ENCODE data around the gene FEN1. TPM values are rescaled to one million over a fixed set of nuclear protein-coding genes. Genes with fewer than 3 reads are reported as not detected.

Gene FEN1
- total and polyA plus RNA-seq, 2 of the 8 experiments (the other 6 are each of a cell fraction or from before 2014, with no cell fraction given), result 52.6 to 86.1 TPM

GRCh38 chr11:61791737-61792309 is 888 bp upstream of the FEN1 start:
- no peak for DNase-seq (ENCODE audit: low read depth in 1 of 2, low spot score in 2 of 2)
- peaks cover 22 to 47% (median 38%) of the 10 kb centered on the region in 4 experiments; a peak in 7 of 8 replicates for H3K36me3 ChIP-seq (ENCODE audit: control insufficient read depth in 2 of 4, insufficient read depth in 4 of 4, low read length in 3 of 4)
- no peak overlapping the region; the same call in 1 of the 2 replicates for H2BK12ac ChIP-seq (ENCODE audit: low read depth, low read length)
- no peaks in the 10 kb centered on the region; the same call in 1 of the 2 replicates for H3K79me1 ChIP-seq (ENCODE audit: low read depth, low read length)
- H2BK5ac ChIP-seq (ENCODE audit: low read depth, low read length), result peak overlapping the region; percentile 100
- no peaks in the 10 kb centered on the region for H3K27me3 ChIP-seq (replicated peaks in 1 of 4; ENCODE audit: control insufficient read depth in 3 of 4, extremely low read depth in 1 of 4, insufficient read depth in 3 of 4, low read length in 3 of 4)
- H3K56ac ChIP-seq (replicated peaks; ENCODE audit: insufficient read length, low read depth, low read length), result peak overlapping the region; percentile 62
- no peak overlapping the region for H2AK5ac ChIP-seq (ENCODE audit: low read depth, low read length)
- FAIRE-seq, result no peak
- 16% methylated on average over 14 of the region's 14 CpGs; no CpG with 5 or more reads in 1 of the 2 experiments for WGBS, 2 experiments (ENCODE audit: extremely low coverage in 1 of 2, insufficient coverage in 1 of 2, insufficient read length in 1 of 2, insufficient replicate concordance in 2 of 2, low coverage in 1 of 2, low lambda C conversion rate in 2 of 2, missing lambda C conversion rate in 1 of 2)
- no peak overlapping the region for H2BK15ac ChIP-seq (ENCODE audit: low read length)
- peak overlapping the region; percentile 100 for H3K27ac ChIP-seq (ENCODE audit: low read depth, low read length)
- H4K91ac ChIP-seq (replicated peaks; ENCODE audit: insufficient read length, low read length), result no peak overlapping the region
- H3K79me2 ChIP-seq (ENCODE audit: control insufficient read depth in 1 of 2, insufficient read depth in 2 of 2, low read length in 2 of 2), result peaks cover 8 to 48% of the 10 kb centered on the region in 2 experiments
- H3K4me3 ChIP-seq (ENCODE audit: extremely low read depth in 1 of 4, insufficient read depth in 2 of 4, low read depth in 3 of 4, low read length in 4 of 4), result peak overlapping the region; percentile 86 to 99 (median 98)
- H4K5ac ChIP-seq (ENCODE audit: insufficient read length, low read depth, low read length), result peak overlapping the region; percentile 94
- no peak overlapping the region for H3K18ac ChIP-seq (ENCODE audit: extremely low read depth, low read length)
- no peak overlapping the region for H2BK120ac ChIP-seq (replicated peaks; ENCODE audit: low read depth, low read length)
- no peaks in the 10 kb centered on the region for H3K9me3 ChIP-seq (ENCODE audit: insufficient read depth in 2 of 2, low read depth in 1 of 2, low read length in 1 of 2)
- peak overlapping the region; percentile 68 to 93 for H3K4me2 ChIP-seq (ENCODE audit: insufficient read depth in 1 of 2, low read depth in 2 of 2, low read length in 2 of 2)
- H3K14ac ChIP-seq (ENCODE audit: insufficient read length), result no peak overlapping the region
- POLR2A ChIA-PET (ENCODE audit: partially characterized antibody), result interaction anchor here (0.7 to 20.9 kb wide), 21 partner anchors 11 to 333 kb away, joined by 3 to 354 read pairs (median 6); partner anchors contain the start of genes FADS1, FADS2, FTH1 and MYRF
- peaks cover 10 to 11% of the 10 kb centered on the region in 2 experiments for H4K20me1 ChIP-seq (replicated peaks in 1 of 2; ENCODE audit: control insufficient read depth in 1 of 2, insufficient read depth in 2 of 2, low read length in 2 of 2)
- H3K4me1 ChIP-seq (replicated peaks in 1 of 4; ENCODE audit: control insufficient read depth in 3 of 4, insufficient read depth in 4 of 4, low read length in 3 of 4), result peaks cover 0 to 2% (median 0%) of the 10 kb centered on the region in 4 experiments; a peak in 1 of 7 replicates
- H3K9ac ChIP-seq (replicated peaks in 1 of 4; ENCODE audit: extremely low read depth in 1 of 4, low read depth in 3 of 4, low read length in 3 of 4), result peak overlapping the region; percentile 90 to 100 (median 99)
- H2BK20ac ChIP-seq (ENCODE audit: low read length), result no peak overlapping the region
- H3K4ac ChIP-seq (replicated peaks; ENCODE audit: insufficient read length, low read depth, low read length), result peak overlapping the region; percentile 10
- H3K23ac ChIP-seq (ENCODE audit: insufficient read length), result no peak overlapping the region
- H3K23me2 ChIP-seq (ENCODE audit: low read depth, low read length), result peaks cover 2% of the 10 kb centered on the region; the same call in 1 of the 2 replicates
- peak overlapping the region; percentile 0; the same call in 1 of the 2 replicates for H2AFZ ChIP-seq (ENCODE audit: low read length)
- peak overlapping the region; percentile 98; the same call in 1 of the 2 replicates for H4K8ac ChIP-seq (ENCODE audit: extremely low read depth, insufficient read depth, low read length)
- CTCF ChIA-PET (ENCODE audit: partially characterized antibody), result interaction anchor here (1.0 to 10.5 kb wide), 9 partner anchors 11 to 58 kb away, joined by 3 to 168 read pairs (median 8); no protein-coding TSS in a partner anchor
- TF ChIP-seq BACH1 (IDR thresholded peaks at IDR 0.05; ENCODE audit: low read length) (no peak), TCF12 (IDR thresholded peaks at IDR 0.05; ENCODE audit: low read depth, low read length) (no peak), POLR2AphosphoS5 (IDR thresholded peaks at IDR 0.05; ENCODE audit: low read depth, low read length) (peak; percentile 68), JUND (IDR thresholded peaks at IDR 0.05; ENCODE audit: low read length) (0 out of 2 replicates have a peak, but pooled peaks have one; percentile 40), RXRA (IDR thresholded peaks at IDR 0.05; ENCODE audit: insufficient read depth, low read depth, low read length) (no peak), POLR2A (IDR thresholded peaks at IDR 0.05; ENCODE audit: control extremely low read depth in 1 of 2, low read depth in 2 of 2, low read length in 2 of 2) (peak; percentile 64 to 73), SIN3A (conservative IDR thresholded peaks at IDR 0.05 in 1 of 2, IDR thresholded peaks at IDR 0.05 in 1 of 2; ENCODE audit: low read depth in 1 of 2, low read length in 2 of 2) (0 out of 4 replicates have a peak, but pooled peaks of 1 of the 2 experiments have one; percentile 16), MAX (IDR thresholded peaks at IDR 0.05) (peak; percentile 47; the same call in 1 of the 2 replicates), CREB1 (IDR thresholded peaks at IDR 0.05) (peak; percentile 72)
